ENCODE measurements around the gene DPF3. TPM values are rescaled to one million over a fixed set of nuclear protein-coding genes. Genes with fewer than 3 reads are reported as not detected.

DPF3 gene
- total RNA-seq, 1 experiment from 2014 or later: not detected

- in situ Hi-C loops (cut with HindIII; ENCODE audit: low pct_unique_long_range_greater_than_20kb, low sequenced_read_pairs): no loop called here
- peaks cover 2% of the 10 kb centered on the region; the same call in 1 of the 2 replicates for H3K27me3 ChIP-seq (ENCODE audit: control insufficient read depth, insufficient read depth, low read length)
- ChIA-PET POLR2A (no interaction called here), CTCF (no interaction called here)
- H3K27ac ChIP-seq (ENCODE audit: low read length): no peak overlapping the region
- no peak for ATAC-seq
- no TSS peak for BruUV-seq (replicated peaks)
- no peaks in the 10 kb centered on the region for H3K36me3 ChIP-seq (ENCODE audit: control insufficient read depth, insufficient read depth, low read length)
- intact Hi-C loops (cut with micrococcal nuclease; ENCODE audit: unreplicated experiment): no loop called here
- H3K9me3 ChIP-seq (ENCODE audit: control insufficient read depth, insufficient read depth, low read depth, low read length): no peaks in the 10 kb centered on the region
- no peaks in the 10 kb centered on the region for H3K4me1 ChIP-seq (ENCODE audit: control insufficient read depth, insufficient read depth, low read length)
- no peak overlapping the region for H3K4me3 ChIP-seq (ENCODE audit: low read depth in 2 of 2, low read length in 2 of 2)
- TF ChIP-seq TCF7L2 (IDR thresholded peaks at IDR 0.05; ENCODE audit: low read depth, low read length): no peak
- TF ChIP-seq, protein P1, sequence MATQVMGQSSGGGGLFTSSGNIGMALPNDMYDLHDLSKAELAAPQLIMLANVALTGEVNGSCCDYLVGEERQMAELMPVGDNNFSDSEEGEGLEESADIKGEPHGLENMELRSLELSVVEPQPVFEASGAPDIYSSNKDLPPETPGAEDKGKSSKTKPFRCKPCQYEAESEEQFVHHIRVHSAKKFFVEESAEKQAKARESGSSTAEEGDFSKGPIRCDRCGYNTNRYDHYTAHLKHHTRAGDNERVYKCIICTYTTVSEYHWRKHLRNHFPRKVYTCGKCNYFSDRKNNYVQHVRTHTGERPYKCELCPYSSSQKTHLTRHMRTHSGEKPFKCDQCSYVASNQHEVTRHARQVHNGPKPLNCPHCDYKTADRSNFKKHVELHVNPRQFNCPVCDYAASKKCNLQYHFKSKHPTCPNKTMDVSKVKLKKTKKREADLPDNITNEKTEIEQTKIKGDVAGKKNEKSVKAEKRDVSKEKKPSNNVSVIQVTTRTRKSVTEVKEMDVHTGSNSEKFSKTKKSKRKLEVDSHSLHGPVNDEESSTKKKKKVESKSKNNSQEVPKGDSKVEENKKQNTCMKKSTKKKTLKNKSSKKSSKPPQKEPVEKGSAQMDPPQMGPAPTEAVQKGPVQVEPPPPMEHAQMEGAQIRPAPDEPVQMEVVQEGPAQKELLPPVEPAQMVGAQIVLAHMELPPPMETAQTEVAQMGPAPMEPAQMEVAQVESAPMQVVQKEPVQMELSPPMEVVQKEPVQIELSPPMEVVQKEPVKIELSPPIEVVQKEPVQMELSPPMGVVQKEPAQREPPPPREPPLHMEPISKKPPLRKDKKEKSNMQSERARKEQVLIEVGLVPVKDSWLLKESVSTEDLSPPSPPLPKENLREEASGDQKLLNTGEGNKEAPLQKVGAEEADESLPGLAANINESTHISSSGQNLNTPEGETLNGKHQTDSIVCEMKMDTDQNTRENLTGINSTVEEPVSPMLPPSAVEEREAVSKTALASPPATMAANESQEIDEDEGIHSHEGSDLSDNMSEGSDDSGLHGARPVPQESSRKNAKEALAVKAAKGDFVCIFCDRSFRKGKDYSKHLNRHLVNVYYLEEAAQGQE (IDR thresholded peaks at IDR 0.05; ENCODE audit: insufficient read depth in 1 of 2, low read depth in 2 of 2, low read length in 1 of 2): no peak
- no peak for TF ChIP-seq CTCF (IDR thresholded peaks at IDR 0.05)
- peak; percentile 43 for DNase-seq (ENCODE audit: low read depth, low spot score)
These were observed 92.5 kb downstream of the DPF3 start for GRCh38 chr14:72801381-72801812.

- CTCF ChIA-PET: no interaction called here
- DNase-seq (ENCODE audit: low read depth, low spot score) (no peak), ATAC-seq (no peak)
- Histone ChIP-seq H3K4me1 (ENCODE audit: control insufficient read depth, insufficient read depth, low read length) (no peaks in the 10 kb centered on the region), H3K27ac (ENCODE audit: low read length) (no peak overlapping the region), H3K36me3 (ENCODE audit: control insufficient read depth, insufficient read depth, low read length) (no peaks in the 10 kb centered on the region), H3K9me3 (ENCODE audit: control insufficient read depth, insufficient read depth, low read depth, low read length) (no peaks in the 10 kb centered on the region), H3K4me3 (ENCODE audit: low read depth in 2 of 2, low read length in 2 of 2) (no peak overlapping the region), H3K27me3 (ENCODE audit: control insufficient read depth, insufficient read depth, low read length) (peaks cover 2% of the 10 kb centered on the region; the same call in 1 of the 2 replicates)
- in situ Hi-C loops (cut with HindIII; ENCODE audit: low pct_unique_long_range_greater_than_20kb, low sequenced_read_pairs): no loop called here
- BruUV-seq (replicated peaks): no TSS peak
- POLR2A ChIA-PET: no interaction called here
- TF ChIP-seq CTCF (IDR thresholded peaks at IDR 0.05) (no peak), TCF7L2 (IDR thresholded peaks at IDR 0.05; ENCODE audit: low read depth, low read length) (no peak), SIN3A (IDR thresholded peaks at IDR 0.05; ENCODE audit: borderline replicate concordance, insufficient read depth, low read depth, low read length) (no peak), POLR2AphosphoS5 (IDR thresholded peaks at IDR 0.05; ENCODE audit: low read depth, low read length) (no peak)
- TF ChIP-seq, protein P1 (IDR thresholded peaks at IDR 0.05; ENCODE audit: insufficient read depth in 1 of 2, low read depth in 2 of 2, low read length in 1 of 2): no peak
- intact Hi-C loops (cut with micrococcal nuclease; ENCODE audit: unreplicated experiment): no loop called here
These were observed 93.0 kb downstream of the DPF3 start for GRCh38 chr14:72800848-72801370.
